Measurements from ENCODE around the gene GADD45GIP1.
"Not testable (repeated sequence)": the region's sequence is repeated elsewhere in the genome, so short reads cannot be mapped to it uniquely, and the experiment has no call there.

Gene GADD45GIP1

GRCh38 chr19:12944104-12944674, 12.8 kb downstream of the GADD45GIP1 start:
- in situ Hi-C loops (cut with MboI; ENCODE audit: low sequenced_read_pairs): no loop called here

- in situ Hi-C loops (cut with MboI; ENCODE audit: low sequenced_read_pairs): no loop called here
These were observed 13.5 kb downstream of the GADD45GIP1 start for GRCh38 chr19:12943437-12944044.

DNA sequence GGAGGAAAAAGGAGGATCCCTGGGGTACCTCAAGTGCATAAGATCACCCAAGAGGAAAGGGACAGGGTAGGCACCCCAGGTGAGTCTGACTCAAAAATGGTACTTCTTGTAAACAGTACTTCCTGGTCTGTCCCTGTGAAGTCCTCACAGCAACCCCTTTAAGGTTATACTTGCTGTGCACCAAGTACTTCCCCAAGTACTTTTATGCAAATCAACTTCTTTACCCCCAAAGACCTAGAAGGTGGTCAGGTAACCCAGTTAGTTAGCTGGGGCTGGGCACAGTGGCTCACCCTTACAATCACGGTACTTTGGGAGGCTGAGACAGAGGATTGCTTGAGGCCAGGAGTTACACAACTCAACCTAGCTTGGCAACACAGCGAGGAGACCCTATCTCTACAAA, 16.1 kb downstream of the GADD45GIP1 start:
- in situ Hi-C loops (cut with MboI; ENCODE audit: low sequenced_read_pairs): no loop called here

GRCh38 chr19:12939975-12940423, 17.0 kb downstream of the GADD45GIP1 start:
- in situ Hi-C loops (cut with MboI; ENCODE audit: low sequenced_read_pairs): no loop called here

GRCh38 chr19:12938779-12939601, 18.0 kb downstream of the GADD45GIP1 start:
- in situ Hi-C loops (cut with MboI; ENCODE audit: low sequenced_read_pairs): no loop called here

DNA sequence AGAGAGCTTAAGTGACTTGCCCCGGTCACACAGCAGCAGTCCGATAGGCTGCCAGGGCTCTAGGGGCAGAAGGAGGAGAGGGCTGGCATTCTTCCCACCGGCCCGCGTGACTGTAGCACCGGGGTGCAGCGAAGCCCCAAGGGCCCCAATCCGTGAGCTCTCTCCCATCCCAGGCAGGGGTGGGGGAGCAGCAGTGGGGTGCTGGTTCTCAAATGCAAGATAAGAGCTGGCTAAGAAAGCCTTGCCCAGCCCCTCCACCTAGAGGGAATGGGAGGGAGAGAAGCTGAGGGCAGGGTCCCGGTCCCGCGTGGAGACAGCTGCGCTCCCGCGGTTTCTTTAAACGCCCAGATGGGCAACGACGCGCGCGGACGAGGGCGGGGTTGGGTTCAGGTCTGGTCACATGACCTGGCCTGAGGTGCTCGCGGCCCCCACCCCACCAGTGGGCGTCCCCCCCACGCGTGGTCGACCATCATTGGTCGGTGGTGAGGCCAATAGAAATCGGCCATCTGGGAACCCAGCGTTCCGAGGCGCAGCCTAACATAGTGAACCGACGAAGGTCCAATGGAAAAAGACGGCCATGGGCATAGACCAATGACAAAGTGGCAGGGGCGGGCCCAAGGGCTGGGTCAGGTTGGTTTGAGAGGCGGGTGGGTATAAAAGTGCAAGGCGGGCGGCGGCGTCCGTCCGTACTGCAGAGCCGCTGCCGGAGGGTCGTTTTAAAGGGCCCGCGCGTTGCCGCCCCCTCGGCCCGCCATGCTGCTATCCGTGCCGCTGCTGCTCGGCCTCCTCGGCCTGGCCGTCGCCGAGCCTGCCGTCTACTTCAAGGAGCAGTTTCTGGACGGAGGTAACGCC, 18.9 kb downstream of the GADD45GIP1 start, which contains the start of gene CALR:
CALR (plus strand) TSS at position 683 of the 852 bp plus-strand sequence; CDS start at position 754, 71 bp downstream.
- in situ Hi-C loops (cut with MboI; ENCODE audit: low sequenced_read_pairs): no loop called here

DNA sequence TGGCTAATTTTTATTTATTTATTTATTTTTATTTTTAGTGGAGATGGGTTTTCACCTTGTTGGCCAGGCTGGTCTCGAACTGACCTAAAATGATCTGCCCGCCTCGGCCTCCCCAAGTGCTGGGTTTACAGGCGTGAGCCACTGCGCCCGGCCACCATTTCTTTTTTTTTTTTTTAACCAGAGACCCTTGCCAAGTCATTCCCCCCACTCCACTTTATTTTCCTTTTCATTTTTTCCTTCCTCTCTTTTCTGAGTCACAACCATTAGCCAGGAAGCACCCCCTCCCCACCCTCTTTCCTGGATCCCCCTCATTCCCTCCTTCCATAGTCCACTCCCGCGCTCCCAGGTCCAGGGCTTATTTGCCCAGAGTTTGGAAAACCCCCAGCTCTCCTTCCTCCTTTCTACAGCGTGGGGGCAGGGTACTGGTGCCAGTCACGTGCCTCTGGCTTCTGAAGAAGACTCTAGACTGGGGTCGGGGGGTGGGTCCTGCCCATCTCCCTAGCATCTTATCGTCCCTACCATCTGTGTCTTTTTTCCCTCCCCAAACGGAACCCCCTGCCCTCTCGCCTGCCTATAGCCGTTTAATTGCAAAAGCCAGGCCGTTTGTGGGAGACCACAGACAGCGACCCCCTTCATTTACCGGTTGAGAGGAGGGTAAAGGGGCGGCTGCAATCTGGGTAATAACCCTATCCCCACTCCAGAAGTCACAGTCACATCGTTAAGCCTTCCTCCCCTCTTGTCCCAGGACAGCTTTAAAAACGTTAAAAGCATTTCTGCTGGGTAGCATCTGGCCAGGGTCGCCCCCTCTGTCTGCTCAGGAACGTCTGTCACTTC, 19.7 kb downstream of the GADD45GIP1 start:
- in situ Hi-C loops (cut with MboI; ENCODE audit: low sequenced_read_pairs): no loop called here

- in situ Hi-C loops (cut with MboI; ENCODE audit: low sequenced_read_pairs): no loop called here
These were observed 20.4 kb downstream of the GADD45GIP1 start for GRCh38 chr19:12936582-12936981.

GRCh38 chr19:12935071-12935470, 22.0 kb downstream of the GADD45GIP1 start:
- in situ Hi-C loops (cut with MboI; ENCODE audit: low sequenced_read_pairs): no loop called here

- in situ Hi-C loops (cut with MboI; ENCODE audit: low sequenced_read_pairs): no loop called here
These were observed 23.5 kb downstream of the GADD45GIP1 start, which contains the start of gene FARSA for GRCh38 chr19:12933287-12934072. TSS of gene FARSA (minus strand) at chr19:12933711. CDS start at chr19:12933696, 15 bp downstream.

DNA sequence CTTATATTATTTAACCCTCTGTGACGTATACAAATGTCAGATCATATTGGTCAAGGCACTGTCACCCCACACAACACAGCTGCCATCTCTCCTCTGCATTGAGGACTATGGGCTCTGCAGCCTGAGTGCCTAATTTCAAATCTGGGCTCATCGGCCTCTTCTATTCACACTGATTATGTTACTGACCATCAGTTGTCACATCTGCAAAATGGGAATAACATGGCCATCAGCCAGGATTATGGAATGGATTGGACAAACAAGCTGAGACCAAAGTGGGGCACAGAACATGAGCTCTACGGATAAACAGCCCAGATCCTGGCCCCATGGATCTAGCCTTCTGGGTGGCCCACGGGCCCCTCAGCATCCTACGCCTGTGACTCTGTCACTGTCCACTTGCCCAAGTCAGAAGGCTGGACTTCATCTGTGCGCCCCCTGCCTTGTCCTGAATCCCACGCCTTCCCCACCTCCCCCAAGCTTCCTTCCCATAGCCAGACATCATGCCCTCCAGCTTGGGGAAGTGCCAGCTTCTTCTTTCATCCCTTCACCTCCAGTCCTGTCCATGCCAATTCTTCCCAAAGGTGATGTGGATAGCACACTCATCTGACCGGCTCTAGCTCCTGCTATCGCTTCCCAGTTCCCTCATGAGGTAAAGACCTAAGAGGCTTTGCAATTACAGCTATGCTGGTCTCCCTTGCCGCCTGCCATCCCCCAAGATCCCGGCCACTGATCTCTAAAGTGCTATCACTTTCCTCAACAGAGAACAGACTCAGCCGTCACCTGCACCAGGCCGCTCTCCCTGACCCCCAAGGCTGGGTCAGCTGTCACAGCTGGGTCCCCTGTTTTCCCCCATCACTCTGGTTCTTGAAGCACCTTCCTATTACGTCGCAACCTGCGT, 24.4 kb downstream of the GADD45GIP1 start:
- in situ Hi-C loops (cut with MboI; ENCODE audit: low sequenced_read_pairs): no loop called here

- in situ Hi-C loops (cut with MboI; ENCODE audit: low sequenced_read_pairs): no loop called here
These were observed 26.9 kb downstream of the GADD45GIP1 start for GRCh38 chr19:12930002-12930645.

- in situ Hi-C loops (cut with MboI; ENCODE audit: low sequenced_read_pairs): no loop called here
These were observed 32.3 kb downstream of the GADD45GIP1 start for GRCh38 chr19:12924621-12925310.

DNA sequence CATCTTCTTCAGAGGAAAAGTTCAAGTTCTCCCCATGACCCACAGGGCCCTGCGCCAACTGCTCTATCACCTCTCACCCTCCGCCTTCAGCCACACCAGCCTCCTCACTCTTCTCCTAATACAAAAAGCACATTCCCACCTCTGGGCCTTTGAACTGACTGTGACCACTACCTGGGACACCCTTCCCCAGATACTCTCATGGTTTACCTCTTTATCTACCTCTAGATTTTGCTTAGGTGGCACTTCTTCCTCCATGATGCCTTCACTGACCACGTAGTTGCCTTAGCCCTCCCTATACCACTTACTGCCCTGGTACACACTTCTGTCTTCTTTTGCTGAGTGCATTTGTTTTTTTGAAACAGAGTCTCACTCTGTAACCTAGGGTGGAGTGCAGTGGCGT, 34.1 kb downstream of the GADD45GIP1 start:
- in situ Hi-C loops (cut with MboI; ENCODE audit: low sequenced_read_pairs): no loop called here

DNA sequence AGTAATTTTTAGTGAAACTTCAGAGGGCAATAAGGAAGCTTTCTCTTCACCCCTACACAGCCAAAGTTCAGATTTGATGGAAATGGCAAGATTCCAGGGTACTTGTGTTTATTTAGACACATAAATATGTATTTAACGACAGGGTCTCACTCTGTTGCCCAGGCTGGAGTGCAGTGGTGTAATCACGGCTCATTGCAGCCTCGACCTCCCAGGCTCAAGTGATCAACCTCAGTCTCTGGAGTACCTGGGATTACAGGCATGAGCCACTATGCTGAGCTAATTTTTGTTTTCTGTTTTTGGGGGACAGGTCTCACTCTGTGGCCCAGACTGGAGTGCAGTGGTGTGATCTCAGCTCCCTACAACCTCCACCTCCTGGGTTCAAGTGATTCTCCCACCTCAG, 36.0 kb downstream of the GADD45GIP1 start:
- in situ Hi-C loops (cut with MboI; ENCODE audit: low sequenced_read_pairs): no loop called here

DNA sequence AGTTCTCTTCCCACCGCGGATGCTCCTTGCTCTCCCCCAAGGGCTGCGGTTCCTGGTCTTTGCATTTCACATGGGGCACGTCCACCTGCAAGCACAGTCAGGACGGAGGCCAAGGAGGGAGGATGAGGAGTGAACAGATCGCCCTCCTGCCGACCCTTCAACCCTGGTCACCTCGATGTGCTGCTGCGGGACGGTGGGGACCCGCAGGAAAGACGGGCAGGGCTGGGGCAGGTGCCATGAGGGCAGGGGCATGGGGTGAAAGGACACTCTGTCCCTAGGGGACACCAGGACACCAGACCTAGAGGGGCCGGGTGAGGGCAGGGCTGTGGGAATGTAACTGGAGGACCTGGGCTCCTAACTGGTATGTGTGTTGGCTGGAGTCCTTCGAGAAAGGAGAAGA, 38.8 kb downstream of the GADD45GIP1 start:
- in situ Hi-C loops (cut with MboI; ENCODE audit: low sequenced_read_pairs): no loop called here

DNA sequence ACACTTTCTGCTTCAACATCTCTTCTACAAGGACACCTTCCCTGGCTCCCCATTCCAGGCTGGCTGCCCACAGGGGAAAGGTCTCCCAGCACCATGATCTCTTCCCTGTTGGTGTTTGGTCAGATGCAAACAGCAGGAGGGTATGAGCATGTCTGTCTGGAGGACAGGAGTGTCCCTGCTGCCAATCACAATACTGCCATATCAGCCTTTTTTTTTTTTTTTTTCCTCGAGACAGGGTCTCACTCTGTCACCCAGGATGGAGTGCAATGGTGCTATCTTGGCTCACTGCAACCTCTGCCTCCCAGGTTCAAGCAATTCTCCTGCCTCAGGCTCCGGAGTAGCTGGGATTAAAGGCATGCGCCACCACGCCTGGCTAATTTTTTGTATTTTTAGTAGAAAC, 41.2 kb downstream of the GADD45GIP1 start:
- in situ Hi-C loops (cut with MboI; ENCODE audit: low sequenced_read_pairs): not testable (repeated sequence)
